ENCODE results near the gene GPR146. TPM values are rescaled to one million over a fixed set of nuclear protein-coding genes. Genes with fewer than 3 reads are reported as not detected.

Gene GPR146
- total RNA-seq, 8 experiments from 2014 or later, result 1.00 to 4.6 (median 1.4) TPM

DNA sequence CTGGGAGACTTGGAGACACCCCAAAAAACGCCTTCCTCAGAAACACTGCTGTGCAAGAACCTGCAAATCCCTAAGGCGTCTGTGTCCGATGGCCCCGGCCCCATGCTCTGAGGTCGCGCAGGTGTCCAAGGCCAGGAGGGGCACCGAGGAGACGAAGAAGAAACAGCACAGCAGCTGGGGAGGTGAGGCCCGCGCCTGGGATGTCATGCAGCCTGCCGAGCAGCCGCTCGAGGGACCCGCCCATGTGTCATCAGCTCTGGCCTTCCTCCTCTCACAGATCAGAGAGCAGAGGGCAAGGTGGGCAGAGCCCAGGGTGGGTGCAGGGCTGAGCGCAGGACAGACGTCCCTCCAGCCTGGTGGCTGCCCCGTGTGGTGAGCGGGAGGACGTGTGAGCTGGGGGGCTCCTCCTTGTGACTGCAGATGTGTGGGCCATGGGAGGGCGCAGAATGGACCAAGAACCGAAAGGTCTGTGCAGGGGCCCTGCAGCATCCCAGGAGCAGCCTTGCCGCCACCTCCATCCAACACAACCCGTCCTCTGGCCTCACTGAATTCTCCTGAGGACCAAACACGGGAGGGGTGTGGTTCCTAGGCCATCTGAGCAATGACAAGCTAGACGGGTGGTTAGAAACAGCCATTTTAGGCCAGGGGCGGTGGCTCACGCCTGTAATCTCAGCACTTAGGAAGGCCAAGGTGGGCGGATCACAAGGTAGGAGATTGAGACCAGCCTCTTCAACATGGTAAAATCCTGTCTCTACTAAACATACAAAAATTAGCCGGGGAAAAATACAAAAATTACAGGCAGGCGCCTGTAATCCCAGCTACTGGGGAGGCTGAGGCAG lies 30.5 kb downstream of the GPR146 start:
- WGBS, 10 experiments, result 67 to 100% (median 95%) methylated on average over 1 to 9 of the region's 30 CpGs
- peak in 4 of 8 experiments; percentile 7 to 29 (median 18) for ATAC-seq (replicated peaks in 6 of 8)
- in situ Hi-C loops (cut with MboI; ENCODE audit: low pct_unique_long_range_greater_than_20kb in 2 of 9, low sequenced_read_pairs in 9 of 9, unreplicated experiment in 9 of 9), result no loop called here

DNA sequence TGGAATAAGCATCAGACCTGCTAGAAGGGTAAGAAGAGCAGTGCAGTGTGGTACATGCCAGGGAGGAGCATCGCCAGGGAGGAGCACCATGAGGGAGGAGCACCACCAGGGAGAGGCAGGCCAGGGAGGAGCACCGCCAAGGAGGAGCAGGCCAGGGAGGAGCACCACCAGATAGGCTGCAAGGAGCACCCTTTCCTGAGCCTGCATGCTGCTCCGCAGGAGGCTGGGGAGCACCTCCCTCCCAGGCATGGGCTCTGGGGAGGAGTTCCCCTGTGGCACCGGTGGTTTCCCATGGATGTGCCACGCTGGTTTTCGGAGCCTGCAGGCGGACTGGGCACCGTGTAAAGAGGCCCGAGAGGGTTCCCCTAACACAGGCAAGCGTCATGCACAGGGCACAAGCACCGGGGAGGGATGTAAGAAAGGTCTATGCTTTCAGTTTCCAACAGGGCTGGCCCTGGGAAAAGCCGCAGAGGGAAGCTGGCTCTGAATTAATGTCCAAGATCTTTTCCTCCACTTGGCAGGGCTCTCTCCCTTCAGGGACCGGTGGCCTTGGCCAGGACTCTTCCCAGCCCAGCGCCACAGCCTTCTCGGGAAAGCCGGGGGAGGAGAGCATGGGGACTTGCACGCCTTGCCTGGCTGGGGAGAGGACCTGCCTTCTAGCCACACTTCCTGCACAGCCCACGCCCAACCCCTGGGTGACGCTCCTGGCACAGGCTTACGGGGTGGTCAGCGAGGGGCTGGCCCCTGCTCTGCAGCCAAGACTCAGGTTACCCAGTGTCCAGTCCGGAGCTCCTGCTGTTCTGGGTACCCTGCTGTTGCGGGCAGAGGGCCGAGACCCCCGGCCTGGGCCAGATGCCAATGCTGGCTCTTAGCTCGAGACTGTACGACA lies 32.1 kb downstream of the GPR146 start:
- ATAC-seq (replicated peaks in 6 of 8), result peak in 3 of 8 experiments; percentile 20 to 88 (median 46)
- Histone ChIP-seq H3K4me3 (no peak overlapping the region), H3K4me1 (replicated peaks in 1 of 2) (peaks cover 38 to 46% of the 10 kb centered on the region in 2 donors), H3K27ac (no peak overlapping the region)
- in situ Hi-C loops (cut with MboI; ENCODE audit: low pct_unique_long_range_greater_than_20kb in 2 of 9, low sequenced_read_pairs in 9 of 9, unreplicated experiment in 9 of 9), result no loop called here
- WGBS, 10 experiments, result 35 to 100% (median 90%) methylated on average over 2 to 11 of the region's 27 CpGs; no CpG with 5 or more reads in 2 of the 10 experiments

More for the DNA sequence above, 30.5 kb downstream of the GPR146 start:
- Histone ChIP-seq H3K4me1 (replicated peaks in 1 of 2) (peaks cover 22 to 29% of the 10 kb centered on the region in 2 donors), H3K27ac (peak overlapping the region in 1 of 2 donors; percentile 2), H3K4me3 (no peak overlapping the region)

- 100% methylated on average over 1 of the region's 11 CpGs; no CpG with 5 or more reads in 9 of the 10 experiments for WGBS, 10 experiments
- in situ Hi-C loops (cut with MboI; ENCODE audit: low pct_unique_long_range_greater_than_20kb in 2 of 9, low sequenced_read_pairs in 9 of 9, unreplicated experiment in 9 of 9), result no loop called here
- ATAC-seq (replicated peaks in 6 of 8), result no peak
These were observed 34.2 kb downstream of the GPR146 start for GRCh38 chr7:1078519-1078918.

DNA sequence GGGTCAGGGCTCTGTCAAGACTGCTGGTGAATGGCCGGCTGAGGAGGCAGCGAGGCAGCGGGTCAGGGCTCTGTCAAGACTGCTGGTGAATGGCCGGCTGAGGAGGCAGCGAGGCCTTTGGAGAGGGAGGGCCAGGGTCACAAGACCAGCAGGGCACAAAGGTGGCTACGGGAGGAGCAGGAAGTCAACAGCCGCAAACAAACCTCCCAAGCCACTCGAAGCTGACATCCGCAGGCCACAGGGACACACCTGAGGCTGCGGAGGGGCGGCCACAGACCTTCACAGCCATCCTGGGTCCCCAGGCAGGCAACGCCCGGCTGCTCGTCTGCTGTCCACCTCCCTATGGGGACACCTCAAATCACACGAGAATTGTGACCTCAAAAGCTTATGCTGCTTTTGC lies 34.6 kb downstream of the GPR146 start:
- peaks cover 50 to 58% of the 10 kb centered on the region in 2 donors for H3K4me1 ChIP-seq (replicated peaks in 1 of 2)
- peak in 5 of 8 experiments; percentile 8 to 36 (median 18) for ATAC-seq (replicated peaks in 6 of 8)
- in situ Hi-C loops (cut with MboI; ENCODE audit: low pct_unique_long_range_greater_than_20kb in 2 of 9, low sequenced_read_pairs in 9 of 9, unreplicated experiment in 9 of 9), result no loop called here
- no peak overlapping the region for H3K4me3 ChIP-seq
- 7 to 90% (median 47%) methylated on average over 3 to 4 of the region's 15 CpGs; no CpG with 5 or more reads in 7 of the 10 experiments for WGBS, 10 experiments
- H3K27ac ChIP-seq, result peak overlapping the region; percentile 62 to 93

More at GRCh38 chr7:1078519-1078918, 34.2 kb downstream of the GPR146 start:
- H3K27ac ChIP-seq, result peak overlapping the region; percentile 26 to 62
- H3K4me3 ChIP-seq, result no peak overlapping the region
- H3K4me1 ChIP-seq (replicated peaks in 1 of 2), result peaks cover 50 to 58% of the 10 kb centered on the region in 2 donors

- peaks cover 47 to 56% of the 10 kb centered on the region in 2 donors for H3K4me1 ChIP-seq (replicated peaks in 1 of 2)
- ATAC-seq (replicated peaks in 6 of 8), result no peak
- 83 to 90% methylated on average over 1 to 2 of the region's 12 CpGs; no CpG with 5 or more reads in 8 of the 10 experiments for WGBS, 10 experiments
- in situ Hi-C loops (cut with MboI; ENCODE audit: low pct_unique_long_range_greater_than_20kb in 2 of 9, low sequenced_read_pairs in 9 of 9, unreplicated experiment in 9 of 9), result no loop called here
- H3K4me3 ChIP-seq, result no peak overlapping the region
- H3K27ac ChIP-seq, result peak overlapping the region; percentile 62 to 93
These were observed 35.2 kb downstream of the GPR146 start for GRCh38 chr7:1079546-1079945.

GRCh38 chr7:1080252-1080920 lies 36.0 kb downstream of the GPR146 start:
- Histone ChIP-seq H3K27ac (peak overlapping the region; percentile 62 to 93), H3K4me3 (no peak overlapping the region), H3K4me1 (replicated peaks in 1 of 2) (peaks cover 42 to 50% of the 10 kb centered on the region in 2 donors)
- 0 to 88% (median 18%) methylated on average over 1 to 12 of the region's 38 CpGs; no CpG with 5 or more reads in 6 of the 10 experiments for WGBS, 10 experiments
- ATAC-seq (replicated peaks in 6 of 8), result peak in 5 of 8 experiments; percentile 61 to 72 (median 67)
- in situ Hi-C loops (cut with MboI; ENCODE audit: low pct_unique_long_range_greater_than_20kb in 2 of 9, low sequenced_read_pairs in 9 of 9, unreplicated experiment in 9 of 9), result no loop called here

GRCh38 chr7:1080921-1081255 lies 36.5 kb downstream of the GPR146 start:
- in situ Hi-C loops (cut with MboI; ENCODE audit: low pct_unique_long_range_greater_than_20kb in 2 of 9, low sequenced_read_pairs in 9 of 9, unreplicated experiment in 9 of 9), result no loop called here
- ATAC-seq (replicated peaks in 6 of 8), result peak in 1 of 8 experiments; percentile 0
- peak overlapping the region; percentile 62 to 93 for H3K27ac ChIP-seq
- H3K4me3 ChIP-seq, result no peak overlapping the region
- peaks cover 42 to 50% of the 10 kb centered on the region in 2 donors for H3K4me1 ChIP-seq (replicated peaks in 1 of 2)
- WGBS, 10 experiments, result 62 to 77% methylated on average over 2 to 5 of the region's 16 CpGs; no CpG with 5 or more reads in 8 of the 10 experiments

DNA sequence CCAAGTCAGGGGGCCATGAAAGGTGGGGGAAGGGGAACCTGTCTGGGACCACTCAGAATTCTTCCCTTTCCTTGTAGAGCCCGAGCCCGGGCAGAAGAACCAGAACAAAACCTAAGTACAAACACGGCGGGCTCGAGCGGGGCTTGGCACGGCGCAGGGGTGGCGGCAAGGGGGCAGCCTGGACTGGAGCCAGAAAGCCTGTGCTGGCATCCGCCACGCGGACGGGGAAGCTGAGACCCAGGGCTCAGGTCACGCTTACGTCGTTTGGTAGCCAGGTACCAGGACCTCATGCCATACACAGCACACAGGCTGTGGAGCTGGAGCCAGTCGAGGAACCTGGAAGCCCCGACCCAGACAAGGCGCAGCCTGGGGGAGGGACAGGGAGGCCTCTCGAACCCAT lies 37.0 kb downstream of the GPR146 start:
- H3K4me3 ChIP-seq, result no peak overlapping the region
- in situ Hi-C loops (cut with MboI; ENCODE audit: low pct_unique_long_range_greater_than_20kb in 2 of 9, low sequenced_read_pairs in 9 of 9, unreplicated experiment in 9 of 9), result no loop called here
- peaks cover 42 to 50% of the 10 kb centered on the region in 2 donors for H3K4me1 ChIP-seq (replicated peaks in 1 of 2)
- WGBS, 10 experiments, result 80 to 100% (median 85%) methylated on average over 2 to 7 of the region's 20 CpGs; no CpG with 5 or more reads in 7 of the 10 experiments
- peak overlapping the region; percentile 62 to 93 for H3K27ac ChIP-seq
- ATAC-seq (replicated peaks in 6 of 8), result no peak

GRCh38 chr7:1081931-1082401 lies 37.6 kb downstream of the GPR146 start:
- 44 to 94% methylated on average over 3 to 14 of the region's 31 CpGs; no CpG with 5 or more reads in 8 of the 10 experiments for WGBS, 10 experiments
- H3K27ac ChIP-seq, result peak overlapping the region; percentile 62 to 93
- in situ Hi-C loops (cut with MboI; ENCODE audit: low pct_unique_long_range_greater_than_20kb in 2 of 9, low sequenced_read_pairs in 9 of 9, unreplicated experiment in 9 of 9), result no loop called here
- H3K4me1 ChIP-seq (replicated peaks in 1 of 2), result peaks cover 42 to 50% of the 10 kb centered on the region in 2 donors
- ATAC-seq (replicated peaks in 6 of 8), result peak in 5 of 8 experiments; percentile 28 to 48 (median 35)
- H3K4me3 ChIP-seq, result no peak overlapping the region

DNA sequence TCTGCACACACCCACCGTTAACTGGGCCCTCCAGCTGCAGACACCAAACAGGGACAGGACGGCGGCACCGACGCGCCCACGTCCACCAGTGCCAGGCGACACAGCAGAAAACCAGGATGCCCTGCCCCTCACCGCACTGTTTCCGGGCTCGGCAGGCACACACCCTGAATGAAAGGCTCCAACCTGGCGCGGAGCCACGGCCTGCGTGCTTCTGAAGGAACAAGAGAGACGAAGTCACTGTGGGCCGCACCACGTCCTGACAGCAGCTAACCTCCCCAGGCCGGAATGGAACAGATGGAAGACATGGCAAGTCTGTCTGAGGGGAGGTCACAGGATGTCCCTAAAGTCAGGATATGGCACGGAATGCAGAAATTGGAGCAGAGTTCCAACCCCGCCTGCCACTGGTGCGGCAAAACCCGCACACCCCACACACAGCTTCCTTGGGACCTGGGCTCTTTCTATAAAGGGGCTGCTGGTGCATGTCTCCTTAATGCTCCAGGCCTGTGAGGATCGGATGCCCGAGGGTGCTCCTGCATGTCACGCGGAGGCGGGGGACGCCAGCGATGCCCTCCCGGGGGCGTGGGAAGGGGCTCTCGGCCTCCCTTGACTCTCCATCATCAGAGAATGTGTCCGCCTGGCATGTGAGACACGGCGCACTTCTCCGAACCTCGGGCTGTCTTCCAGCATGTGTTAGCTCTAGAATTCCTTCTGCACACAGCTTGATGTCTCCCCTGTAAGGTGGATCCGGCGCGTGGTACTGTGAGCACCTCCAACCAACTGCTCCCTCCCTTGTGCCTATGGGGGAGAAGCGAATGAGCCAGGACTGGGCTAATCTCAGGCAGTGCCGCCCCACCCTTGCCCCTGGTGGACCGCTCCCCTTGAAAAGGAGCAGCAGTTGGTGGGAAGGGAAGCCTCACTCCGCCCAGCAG lies 39.6 kb downstream of the GPR146 start:
- H3K4me3 ChIP-seq, result no peak overlapping the region
- no peak for ATAC-seq (replicated peaks in 6 of 8)
- in situ Hi-C loops (cut with MboI; ENCODE audit: low pct_unique_long_range_greater_than_20kb in 2 of 9, low sequenced_read_pairs in 9 of 9, unreplicated experiment in 9 of 9), result no loop called here
- no peak overlapping the region for H3K27ac ChIP-seq
- H3K4me1 ChIP-seq (replicated peaks in 1 of 2), result peaks cover 43 to 45% of the 10 kb centered on the region in 2 donors
- 95 to 100% methylated on average over 7 to 20 of the region's 45 CpGs; no CpG with 5 or more reads in 8 of the 10 experiments for WGBS, 10 experiments

DNA sequence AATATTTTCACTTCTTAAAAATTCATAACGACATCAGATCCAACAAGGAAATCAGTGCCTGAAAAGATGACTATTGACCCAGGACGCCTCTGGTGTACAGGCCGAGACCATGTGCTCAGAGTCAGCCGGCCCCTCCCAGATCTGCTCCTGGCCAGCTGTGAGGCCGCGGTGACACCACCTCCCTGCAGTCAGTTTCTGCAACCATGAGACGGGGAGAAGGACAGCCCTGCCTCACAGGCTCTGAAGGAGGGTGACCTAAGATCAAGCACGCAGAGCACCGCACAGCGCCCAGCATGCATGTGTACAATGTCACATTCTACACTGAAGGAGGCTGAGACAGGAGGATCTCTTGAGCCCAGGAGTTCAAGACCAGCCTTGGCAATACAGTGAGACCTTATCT lies 40.9 kb downstream of the GPR146 start:
- no peak overlapping the region for H3K4me3 ChIP-seq
- ATAC-seq (replicated peaks in 6 of 8), result peak in 6 of 8 experiments; percentile 6 to 50 (median 24)
- H3K27ac ChIP-seq, result no peak overlapping the region
- peaks cover 30 to 32% of the 10 kb centered on the region in 2 donors for H3K4me1 ChIP-seq (replicated peaks in 1 of 2)
- in situ Hi-C loops (cut with MboI; ENCODE audit: low pct_unique_long_range_greater_than_20kb in 2 of 9, low sequenced_read_pairs in 9 of 9, unreplicated experiment in 9 of 9), result no loop called here
- WGBS, 10 experiments, result 80 to 90% (median 84%) methylated on average over 2 to 4 of the region's 10 CpGs; no CpG with 5 or more reads in 6 of the 10 experiments
